Cardiac muscle cell (in vitro differentiated cells and primary cell): Measurements from ENCODE around the gene ISM1. TPM values are rescaled to one million over a fixed set of nuclear protein-coding genes. Genes with fewer than 3 reads are reported as not detected.

Experiments used
- DNase-seq, 2 donors: peaks; one replicate each; pipeline versions ENCODE4 v3.0.0 to v3.0.0-alpha.2; 2010 to 2017; ENCODE audit warnings: low read depth in 1 of 2, low spot score in 1 of 2
- H3K27ac ChIP-seq: fragments of 200-600 bp; sonication (generic); 2 replicates; pipeline ENCODE4 v1.5.1; 2016
- H3K27me3 ChIP-seq: fragments of 200-600 bp; sonication (generic); 2 replicates; pipeline ENCODE4 v1.6.0; 2016; ENCODE audit warnings: control low read depth
- H3K36me3 ChIP-seq: fragments of 200-600 bp; sonication (generic); 2 replicates; pipeline ENCODE4 v1.5.1; 2016; ENCODE audit warnings: control low read depth
- H3K4me1 ChIP-seq: fragments of 200-600 bp; sonication (generic); 2 replicates; pipeline ENCODE4 v1.8.1; 2017; ENCODE audit warnings: low read depth, mild to moderate bottlenecking, mixed run types
- H3K4me3 ChIP-seq: fragments of 200-600 bp; sonication (generic); 2 replicates; pipeline ENCODE4 v1.5.1; 2016; ENCODE audit warnings: mild to moderate bottlenecking
- H3K9me3 ChIP-seq: fragments of 200-600 bp; sonication (generic); 2 replicates; pipeline ENCODE4 v1.5.1; 2017; ENCODE audit warnings: low read depth, mild to moderate bottlenecking, control low read depth
- polyA plus RNA-seq: library from polyadenylated mRNA; unstranded; fragments of >200 nt; fragmentation: Nextera tagmentation; extraction: Ambion mirVana; gene quantifications from 2 replicates; pipeline ENCODE4 v1.2.1, GENCODE V29; 2016
- total RNA-seq: library from RNA; depleted of rRNA; stranded (reverse); fragments of >200 nt; gene quantifications from 2 replicates; pipeline ENCODE4 v1.2.3, GENCODE V29; 2016
- TF ChIP-seq, protein P1 (sequence below): IDR thresholded peaks from 2 replicates; pipeline ENCODE4 v1.5.1; 2012; ENCODE audit warnings: low read depth, mild to moderate bottlenecking, low read length

Gene ISM1
- total and polyA plus RNA-seq, 2 experiments from 2014 or later: 0.21 to 0.59 TPM

DNA sequence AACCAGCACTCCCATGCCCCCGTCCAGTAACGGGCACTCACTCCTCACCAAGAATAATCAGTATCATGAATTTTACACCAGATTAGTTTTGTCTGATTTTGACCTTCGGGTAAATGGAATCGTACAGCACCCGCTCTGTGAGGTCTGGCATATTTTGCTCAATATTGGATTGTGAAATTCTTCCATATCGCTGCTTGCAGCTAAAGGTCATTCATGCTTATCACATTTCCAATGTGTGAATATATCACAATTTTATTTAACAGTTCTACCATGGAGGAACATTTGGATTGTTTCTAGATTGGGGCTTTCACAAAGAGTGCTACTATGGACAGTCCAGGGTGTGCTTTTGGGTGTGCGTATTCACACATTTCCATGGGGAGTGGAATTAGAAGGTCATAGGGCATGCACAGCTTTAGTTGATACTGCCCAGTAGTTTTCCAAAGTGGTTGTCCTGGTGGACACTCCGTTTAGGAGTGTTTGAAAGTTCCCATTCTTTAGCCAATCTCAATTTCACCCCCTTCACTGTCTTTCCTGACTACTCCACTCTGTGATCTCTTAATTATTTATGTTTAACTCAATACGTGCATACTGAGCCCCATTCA is 86.6 kb downstream of the ISM1 start:
- no peaks in the 10 kb centered on the region for H3K9me3 ChIP-seq
- no peaks in the 10 kb centered on the region for H3K27me3 ChIP-seq
- H3K36me3 ChIP-seq: no peaks in the 10 kb centered on the region
- no peaks in the 10 kb centered on the region for H3K4me1 ChIP-seq
- no peak overlapping the region for H3K4me3 ChIP-seq
- TF ChIP-seq, protein P1, sequence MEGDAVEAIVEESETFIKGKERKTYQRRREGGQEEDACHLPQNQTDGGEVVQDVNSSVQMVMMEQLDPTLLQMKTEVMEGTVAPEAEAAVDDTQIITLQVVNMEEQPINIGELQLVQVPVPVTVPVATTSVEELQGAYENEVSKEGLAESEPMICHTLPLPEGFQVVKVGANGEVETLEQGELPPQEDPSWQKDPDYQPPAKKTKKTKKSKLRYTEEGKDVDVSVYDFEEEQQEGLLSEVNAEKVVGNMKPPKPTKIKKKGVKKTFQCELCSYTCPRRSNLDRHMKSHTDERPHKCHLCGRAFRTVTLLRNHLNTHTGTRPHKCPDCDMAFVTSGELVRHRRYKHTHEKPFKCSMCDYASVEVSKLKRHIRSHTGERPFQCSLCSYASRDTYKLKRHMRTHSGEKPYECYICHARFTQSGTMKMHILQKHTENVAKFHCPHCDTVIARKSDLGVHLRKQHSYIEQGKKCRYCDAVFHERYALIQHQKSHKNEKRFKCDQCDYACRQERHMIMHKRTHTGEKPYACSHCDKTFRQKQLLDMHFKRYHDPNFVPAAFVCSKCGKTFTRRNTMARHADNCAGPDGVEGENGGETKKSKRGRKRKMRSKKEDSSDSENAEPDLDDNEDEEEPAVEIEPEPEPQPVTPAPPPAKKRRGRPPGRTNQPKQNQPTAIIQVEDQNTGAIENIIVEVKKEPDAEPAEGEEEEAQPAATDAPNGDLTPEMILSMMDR: no peak
- H3K27ac ChIP-seq: no peak overlapping the region
- no peak for DNase-seq

- no peaks in the 10 kb centered on the region for H3K27me3 ChIP-seq
- H3K4me1 ChIP-seq: no peaks in the 10 kb centered on the region
- no peak for DNase-seq
- no peak overlapping the region for H3K4me3 ChIP-seq
- H3K27ac ChIP-seq: no peak overlapping the region
- no peaks in the 10 kb centered on the region for H3K36me3 ChIP-seq
- TF ChIP-seq, protein P1: no peak
- no peaks in the 10 kb centered on the region for H3K9me3 ChIP-seq
Measured at GRCh38 chr20:13312300-13312699, 91.2 kb downstream of the ISM1 start.

- TF ChIP-seq, protein P1: no peak
- H3K4me1 ChIP-seq: no peaks in the 10 kb centered on the region
- H3K27me3 ChIP-seq: no peaks in the 10 kb centered on the region
- H3K36me3 ChIP-seq: no peaks in the 10 kb centered on the region
- H3K9me3 ChIP-seq: no peaks in the 10 kb centered on the region
- no peak overlapping the region for H3K4me3 ChIP-seq
- DNase-seq: no peak
- no peak overlapping the region for H3K27ac ChIP-seq
Measured at GRCh38 chr20:13313201-13313600, 92.1 kb downstream of the ISM1 start.

DNA sequence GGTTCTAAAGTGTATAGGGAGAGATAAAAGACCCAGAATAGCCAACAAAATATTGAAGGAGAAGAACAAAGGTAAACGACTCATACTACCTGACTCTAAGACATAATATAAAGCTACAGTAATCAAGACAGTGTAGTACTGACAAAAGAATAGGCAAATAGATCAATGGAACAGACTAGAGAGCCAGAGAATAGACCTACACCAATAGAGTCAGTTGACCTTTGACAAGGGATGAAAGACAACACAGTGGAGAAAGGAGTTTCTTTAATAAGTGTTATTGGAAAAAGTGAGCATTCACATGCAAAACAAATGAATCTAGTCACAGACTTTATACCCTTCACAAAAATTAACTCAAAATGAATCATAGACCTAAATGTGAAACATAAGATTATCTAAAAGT is 96.4 kb downstream of the ISM1 start:
- no peaks in the 10 kb centered on the region for H3K36me3 ChIP-seq
- H3K27ac ChIP-seq: no peak overlapping the region
- H3K4me1 ChIP-seq: peaks cover 6% of the 10 kb centered on the region
- H3K9me3 ChIP-seq: no peaks in the 10 kb centered on the region
- no peak for DNase-seq
- no peak overlapping the region for H3K4me3 ChIP-seq
- TF ChIP-seq, protein P1: no peak
- no peaks in the 10 kb centered on the region for H3K27me3 ChIP-seq

GRCh38 chr20:13318871-13319521 is 97.9 kb downstream of the ISM1 start:
- Histone ChIP-seq H3K36me3 (no peaks in the 10 kb centered on the region), H3K27me3 (no peaks in the 10 kb centered on the region), H3K27ac (no peak overlapping the region), H3K4me1 (peaks cover 15% of the 10 kb centered on the region), H3K9me3 (no peaks in the 10 kb centered on the region), H3K4me3 (no peak overlapping the region)
- no peak for DNase-seq
- TF ChIP-seq, protein P1: no peak
